H1 (cell line): ENCODE measurements around the gene PDE4D. TPM values are rescaled to one million over a fixed set of nuclear protein-coding genes. Genes with fewer than 3 reads are reported as not detected.

Experiments
- CTCF ChIA-PET: fragments of 300-600 bp; sonication (Branson Sonifier 250); formaldehyde crosslinking; loops from one replicate; lab custom pipeline; 2021; ENCODE audit not compliant: partially characterized antibody; lab: Charles Lee
- POLR2A ChIA-PET: fragments of 300-600 bp; sonication (Branson Sonifier 250); formaldehyde crosslinking; loops from one replicate; lab custom pipeline; 2021; ENCODE audit warnings: inconsistent platforms; ENCODE audit not compliant: partially characterized antibody; lab: Charles Lee
- DNase-seq, 2 experiments: peaks; one replicate each; pipeline versions ENCODE4 v3.0.0 to v3.0.0-alpha.2; 2010 to 2022; ENCODE audit warnings: low spot score in 2 of 2, low read depth in 1 of 2, mixed read lengths in 1 of 2
- FAIRE-seq: peaks from 2 replicates; lab custom pipeline; 2011; peaks lifted over from hg19 to GRCh38; lab: Jason Lieb, UNC
- H2AFZ ChIP-seq: 2 replicates; pipeline ENCODE4 v1.8.1; 2012; ENCODE audit warnings: low read length, inconsistent platforms
- H2AK5ac ChIP-seq: 2 replicates; pipeline ENCODE4 v1.6.1; 2013; ENCODE audit warnings: low read depth, low read length
- H2BK120ac ChIP-seq: replicated peaks from 2 replicates; pipeline ENCODE3; 2013; ENCODE audit warnings: low read depth, low read length, inconsistent platforms
- H2BK12ac ChIP-seq: 2 replicates; pipeline ENCODE4 v1.6.1; 2013; ENCODE audit warnings: low read depth, low read length
- H2BK15ac ChIP-seq: 2 replicates; pipeline ENCODE4 v1.6.1; 2013; ENCODE audit warnings: low read length
- H2BK20ac ChIP-seq: 2 replicates; pipeline ENCODE4 v1.6.1; 2013; ENCODE audit warnings: low read length
- H2BK5ac ChIP-seq: 2 replicates; pipeline ENCODE4 v1.6.1; 2013; ENCODE audit warnings: low read depth, low read length
- H3K14ac ChIP-seq: 2 replicates; pipeline ENCODE4 v1.6.1; 2013; ENCODE audit warnings: inconsistent platforms; ENCODE audit not compliant: insufficient read length
- H3K18ac ChIP-seq: 2 replicates; pipeline ENCODE4 v1.6.1; 2013; ENCODE audit warnings: low read length; ENCODE audit errors: extremely low read depth
- H3K23ac ChIP-seq: 2 replicates; pipeline ENCODE4 v1.6.1; 2013; ENCODE audit warnings: inconsistent platforms; ENCODE audit not compliant: insufficient read length
- H3K23me2 ChIP-seq: 2 replicates; pipeline ENCODE4 v1.6.1; 2013; ENCODE audit warnings: low read depth, low read length
- H3K27ac ChIP-seq: 2 replicates; pipeline ENCODE4 v1.6.1; 2011; ENCODE audit warnings: low read depth, low read length, inconsistent platforms
- H3K27me3 ChIP-seq, 4 experiments: replicated peaks in 1 of 4; 1 replicate in 1 of 4; 2 replicates in 3 of 4; pipeline versions ENCODE4 v1.6.1 to v1.8.1; 2011 to 2013; ENCODE audit warnings: low read length in 3 of 4, mild to moderate bottlenecking in 3 of 4, inconsistent platforms in 2 of 4, mixed read lengths in 2 of 4, moderate library complexity in 1 of 4; ENCODE audit not compliant: control insufficient read depth in 3 of 4, insufficient read depth in 3 of 4; ENCODE audit errors: extremely low read depth in 1 of 4
- H3K36me3 ChIP-seq, 4 experiments: 2 replicates each; pipeline versions ENCODE4 v1.6.1 to v1.8.1; 2011 to 2013; ENCODE audit warnings: mild to moderate bottlenecking in 4 of 4, low read length in 3 of 4, moderate library complexity in 2 of 4, control low read depth in 1 of 4, inconsistent platforms in 1 of 4; ENCODE audit not compliant: insufficient read depth in 4 of 4, control insufficient read depth in 2 of 4
- H3K4ac ChIP-seq: replicated peaks from 2 replicates; pipeline ENCODE3; 2013; ENCODE audit warnings: low read length, low read depth, mixed read lengths, inconsistent platforms; ENCODE audit not compliant: insufficient read length
- H3K4me1 ChIP-seq, 4 experiments: replicated peaks in 1 of 4; 1 replicate in 1 of 4; 2 replicates in 3 of 4; pipeline versions ENCODE4 v1.6.1 to v1.8.1; 2011 to 2013; ENCODE audit warnings: low read length in 3 of 4, inconsistent platforms in 2 of 4, mixed read lengths in 1 of 4; ENCODE audit not compliant: insufficient read depth in 4 of 4, control insufficient read depth in 3 of 4
- H3K4me2 ChIP-seq, 2 experiments: 2 replicates each; pipeline versions ENCODE4 v1.6.1 to v1.8.1; 2011 to 2013; ENCODE audit warnings: low read depth in 2 of 2, low read length in 2 of 2, control low read depth in 1 of 2, inconsistent platforms in 1 of 2, mild to moderate bottlenecking in 1 of 2; ENCODE audit not compliant: insufficient read depth in 1 of 2
- H3K4me3 ChIP-seq, 4 experiments: fragments of 200-600, 300-600 bp in 1 of 4; sonication (generic), shearing (Covaris generic), sonication (Bioruptor Twin) in 1 of 4; 2 replicates each; pipeline versions ENCODE4 v1.5.1 to v1.8.1; 2011 to 2016; ENCODE audit warnings: low read length in 4 of 4, low read depth in 3 of 4, control low read depth in 2 of 4, inconsistent platforms in 2 of 4, mild to moderate bottlenecking in 2 of 4, mixed read lengths in 1 of 4, moderate library complexity in 1 of 4; ENCODE audit not compliant: insufficient read depth in 2 of 4; ENCODE audit errors: extremely low read depth in 1 of 4
- H3K56ac ChIP-seq: replicated peaks from 2 replicates; pipeline ENCODE3; 2013; ENCODE audit warnings: low read depth, mild to moderate bottlenecking, mixed read lengths, low read length, inconsistent platforms; ENCODE audit not compliant: insufficient read length
- H3K79me1 ChIP-seq: 2 replicates; pipeline ENCODE4 v1.6.1; 2013; ENCODE audit warnings: low read depth, low read length, control low read depth
- H3K79me2 ChIP-seq, 2 experiments: 2 replicates each; pipeline versions ENCODE4 v1.6.1 to v1.8.1; 2012 to 2013; ENCODE audit warnings: low read length in 2 of 2, mild to moderate bottlenecking in 2 of 2, inconsistent platforms in 1 of 2; ENCODE audit not compliant: insufficient read depth in 2 of 2, control insufficient read depth in 1 of 2
- H3K9ac ChIP-seq, 4 experiments: replicated peaks in 1 of 4; 1 replicate in 1 of 4; 2 replicates in 3 of 4; pipeline versions ENCODE4 v1.6.1 to v1.8.1; 2011 to 2013; ENCODE audit warnings: low read depth in 3 of 4, low read length in 3 of 4, control low read depth in 2 of 4, mild to moderate bottlenecking in 2 of 4, moderate library complexity in 2 of 4, inconsistent platforms in 1 of 4; ENCODE audit errors: extremely low read depth in 1 of 4
- H3K9me3 ChIP-seq, 2 experiments: 2 replicates each; pipeline versions ENCODE4 v1.6.1 to v1.8.1; 2012 to 2013; ENCODE audit warnings: mild to moderate bottlenecking in 2 of 2, moderate library complexity in 2 of 2, control low read depth in 1 of 2, inconsistent platforms in 1 of 2, low read depth in 1 of 2, low read length in 1 of 2, mixed read lengths in 1 of 2; ENCODE audit not compliant: insufficient read depth in 2 of 2
- H4K20me1 ChIP-seq, 2 experiments: replicated peaks in 1 of 2; 2 replicates each; pipeline versions ENCODE3 to v1.8.1; 2011 to 2013; ENCODE audit warnings: inconsistent platforms in 2 of 2, low read length in 2 of 2, mild to moderate bottlenecking in 1 of 2; ENCODE audit not compliant: insufficient read depth in 2 of 2, control insufficient read depth in 1 of 2
- H4K5ac ChIP-seq: 2 replicates; pipeline ENCODE4 v1.6.1; 2013; ENCODE audit warnings: low read length, low read depth, mixed read lengths, inconsistent platforms; ENCODE audit not compliant: insufficient read length
- H4K8ac ChIP-seq: 2 replicates; pipeline ENCODE4 v1.8.0; 2013; ENCODE audit warnings: mild to moderate bottlenecking, moderate library complexity, low read length, inconsistent platforms; ENCODE audit not compliant: insufficient read depth; ENCODE audit errors: extremely low read depth
- H4K91ac ChIP-seq: replicated peaks from 2 replicates; pipeline ENCODE3; 2013; ENCODE audit warnings: low read length, mixed read lengths, inconsistent platforms; ENCODE audit not compliant: insufficient read length
- EP300 ChIP-seq, 2 experiments: IDR thresholded peaks; 1 replicate in 1 of 2; 2 replicates in 1 of 2; pipeline ENCODE4 v1.6.1; 2011 to 2012; ENCODE audit warnings: low read depth in 2 of 2, low read length in 2 of 2, mild to moderate bottlenecking in 2 of 2, borderline replicate concordance in 1 of 2, inconsistent platforms in 1 of 2, moderate library complexity in 1 of 2
- FOSL1 ChIP-seq: IDR thresholded peaks from 2 replicates; pipeline ENCODE4 v1.6.1; 2011; ENCODE audit warnings: mild to moderate bottlenecking, low read depth, low read length, moderate library complexity; ENCODE audit not compliant: insufficient read depth
- POLR2A ChIP-seq, 2 experiments: IDR thresholded peaks; 1 replicate in 1 of 2; 2 replicates in 1 of 2; pipeline ENCODE4 v1.6.1; 2011; ENCODE audit warnings: low read depth in 2 of 2, low read length in 2 of 2, mild to moderate bottlenecking in 2 of 2; ENCODE audit errors: control extremely low read depth in 1 of 2
- SIX5 ChIP-seq: IDR thresholded peaks from 2 replicates; pipeline ENCODE4 v1.6.1; 2011; ENCODE audit warnings: mild to moderate bottlenecking, low read depth, low read length
- ZNF274 ChIP-seq: IDR thresholded peaks from 2 replicates; pipeline ENCODE4 v1.7.0; 2012; ENCODE audit warnings: low read length, borderline replicate concordance; ENCODE audit errors: extremely low read depth
- polyA plus RNA-seq, 7 experiments: library from polyadenylated mRNA; depleted of rRNA in 3 of 7; stranded (reverse) in 5 of 7; unstranded in 2 of 7; fragments of >200 nt in 5 of 7; fragments of 200-250 nt in 2 of 7; gene quantifications; 1 replicate in 5 of 7; 2 replicates in 1 of 7; 4 replicates in 1 of 7; pipeline versions ENCODE4 v1.2.1 to v1.2.3, GENCODE V29; 2011 to 2013; ENCODE audit warnings: missing spikeins in 2 of 7, mixed read lengths in 2 of 7
- total RNA-seq: library from RNA; stranded (reverse); fragmentation: NEBNext Ultra II Directional; extraction: Animal tissue kit (Norgen Biotek cat#: 25700); gene quantifications from 2 replicates; pipeline ENCODE4 v1.2.1, GENCODE V29; 2021

Gene PDE4D
- total and polyA plus RNA-seq, 2 of the 8 experiments (the other 6 are each of a cell fraction or from before 2014, with no cell fraction given) = 2.3 to 3.7 TPM

DNA sequence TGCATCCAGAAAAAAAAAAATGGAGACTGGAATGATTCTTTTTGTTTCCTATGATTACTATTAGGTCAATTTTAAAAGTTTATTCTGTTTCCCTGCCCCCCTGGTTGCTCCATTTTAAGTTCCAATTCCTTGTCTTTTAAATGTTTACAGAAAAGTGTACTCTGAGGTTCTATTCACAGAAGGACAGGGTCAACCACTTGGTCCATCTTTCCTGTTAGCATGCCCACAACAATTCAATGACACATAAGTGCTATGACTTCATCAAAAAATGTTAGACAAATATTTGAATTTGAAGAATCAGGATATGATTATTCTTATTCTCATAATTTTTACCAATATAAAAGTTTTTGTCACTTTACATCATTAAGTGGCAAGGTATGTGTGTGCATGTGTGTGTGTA, 123.7 kb downstream of the PDE4D start:
- no peak for FAIRE-seq
- POLR2A ChIA-PET = no interaction called here
- H3K27ac ChIP-seq = no peak overlapping the region

More for the DNA sequence above, 123.7 kb downstream of the PDE4D start:
- Histone ChIP-seq H2BK20ac (no peak overlapping the region), H3K79me1 (no peaks in the 10 kb centered on the region), H3K79me2 (no peaks in the 10 kb centered on the region), H2BK15ac (no peak overlapping the region), H3K14ac (no peak overlapping the region), H3K9me3 (no peaks in the 10 kb centered on the region), H3K18ac (no peak overlapping the region), H3K9ac (no peak overlapping the region), H4K20me1 (no peaks in the 10 kb centered on the region), H2AFZ (no peak overlapping the region), H3K23me2 (peaks cover 8% of the 10 kb centered on the region), H2AK5ac (no peak overlapping the region), H3K56ac (no peak overlapping the region), H4K91ac (no peak overlapping the region), H2BK12ac (no peak overlapping the region), H3K4me1 (peaks cover 0 to 4% (median 0%) of the 10 kb centered on the region in 4 experiments; a peak in 2 of 7 replicates), H2BK120ac (no peak overlapping the region), H4K5ac (no peak overlapping the region), H3K4me2 (no peak overlapping the region), H4K8ac (no peak overlapping the region), H3K4ac (no peak overlapping the region), H2BK5ac (no peak overlapping the region), H3K23ac (no peak overlapping the region), H3K27me3 (peaks cover 4 to 16% (median 13%) of the 10 kb centered on the region in 4 experiments; a peak in 6 of 7 replicates), H3K4me3 (no peak overlapping the region), H3K36me3 (no peaks in the 10 kb centered on the region)
- DNase-seq = no peak
- CTCF ChIA-PET = interaction anchor here (1.6 kb wide), 1 partner anchor 46 kb away, joined by 3 read pairs; no protein-coding TSS in a partner anchor
- TF ChIP-seq ZNF274 (no peak), SIX5 (no peak), FOSL1 (no peak), POLR2A (IDR thresholded peaks at IDR 0.05; ENCODE audit: control extremely low read depth in 1 of 2, low read depth in 2 of 2, low read length in 2 of 2) (no peak), EP300 (IDR thresholded peaks at IDR 0.05; ENCODE audit: borderline replicate concordance in 1 of 2, low read depth in 2 of 2, low read length in 2 of 2) (no peak)
